HG03039 (cell line): ENCODE measurements around the gene HK1.

ENCODE experiments used
- ATAC-seq: cut with Tn5 transposase; IDR thresholded peaks from one replicate; pipeline ENCODE4 v1.9.1; 2021; ENCODE audit warnings: mild to moderate bottlenecking, moderate library complexity; ENCODE audit not compliant: unreplicated experiment

The HK1 gene

GRCh38 chr10:69397972-69398371 is 119.7 kb downstream of the HK1 start:
- no peak for ATAC-seq

DNA sequence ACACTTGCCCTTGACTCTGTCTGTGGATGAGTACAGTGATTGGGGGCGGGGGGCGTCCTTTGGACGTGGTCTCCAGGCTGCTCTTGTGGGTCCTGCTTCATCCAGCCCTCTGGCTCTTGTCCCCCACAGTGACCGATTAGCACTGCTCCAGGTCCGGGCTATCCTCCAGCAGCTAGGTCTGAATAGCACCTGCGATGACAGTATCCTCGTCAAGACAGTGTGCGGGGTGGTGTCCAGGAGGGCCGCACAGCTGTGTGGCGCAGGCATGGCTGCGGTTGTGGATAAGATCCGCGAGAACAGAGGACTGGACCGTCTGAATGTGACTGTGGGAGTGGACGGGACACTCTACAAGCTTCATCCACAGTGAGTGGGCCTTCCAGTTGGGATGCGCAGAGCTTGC is 120.2 kb downstream of the HK1 start:
- no peak for ATAC-seq

- ATAC-seq = no peak
Measured at GRCh38 chr10:69400936-69401335, 122.6 kb downstream of the HK1 start.

- no peak for ATAC-seq
Measured at GRCh38 chr10:69401416-69401815, 123.1 kb downstream of the HK1 start.

DNA sequence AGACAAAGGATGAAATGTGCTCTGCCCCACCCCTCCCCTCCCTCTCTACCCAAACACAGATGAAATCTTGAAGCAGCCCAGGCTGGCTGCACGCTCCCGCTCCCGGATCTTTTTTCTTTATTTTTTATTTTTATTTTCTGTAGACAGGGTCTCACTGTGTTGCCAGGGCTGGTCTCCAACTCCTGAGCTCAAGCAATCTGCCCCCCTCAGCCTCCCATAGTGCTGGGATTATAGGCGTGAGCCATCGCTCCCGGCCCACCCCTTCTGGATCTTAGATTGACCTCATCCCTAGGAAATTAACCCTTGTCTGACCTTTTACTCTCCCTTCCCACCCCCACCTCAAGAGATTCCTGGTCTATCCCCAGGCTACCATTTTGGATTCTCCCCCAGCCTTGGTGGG is 124.1 kb downstream of the HK1 start:
- ATAC-seq = no peak

GRCh38 chr10:69403066-69403465 is 124.8 kb downstream of the HK1 start:
- ATAC-seq = no peak

GRCh38 chr10:69403519-69403918 is 125.2 kb downstream of the HK1 start:
- ATAC-seq = no peak

DNA sequence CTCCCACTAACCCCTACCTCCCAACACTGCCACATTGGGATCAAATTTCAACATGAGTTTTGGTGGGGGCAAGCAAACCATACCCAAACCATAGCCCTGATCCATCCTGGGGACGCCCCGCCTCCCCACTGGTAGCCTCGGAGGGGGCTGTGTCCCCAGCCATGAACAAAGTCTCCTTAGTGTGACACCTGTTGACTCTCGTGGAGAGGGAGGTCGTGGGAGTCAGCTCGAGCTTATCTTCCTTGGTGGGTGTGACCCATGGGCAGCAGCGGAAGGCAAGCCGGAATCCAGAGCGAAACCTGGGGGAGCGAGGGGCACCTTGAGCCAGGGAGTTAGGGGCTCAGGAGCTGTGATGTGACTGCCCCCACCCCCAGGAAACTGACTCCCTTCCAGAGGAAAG is 126.5 kb downstream of the HK1 start:
- no peak for ATAC-seq

- ATAC-seq = no peak
Measured at GRCh38 chr10:69405221-69405620, 126.9 kb downstream of the HK1 start.

GRCh38 chr10:69406302-69406811 is 128.1 kb downstream of the HK1 start:
- no peak for ATAC-seq

DNA sequence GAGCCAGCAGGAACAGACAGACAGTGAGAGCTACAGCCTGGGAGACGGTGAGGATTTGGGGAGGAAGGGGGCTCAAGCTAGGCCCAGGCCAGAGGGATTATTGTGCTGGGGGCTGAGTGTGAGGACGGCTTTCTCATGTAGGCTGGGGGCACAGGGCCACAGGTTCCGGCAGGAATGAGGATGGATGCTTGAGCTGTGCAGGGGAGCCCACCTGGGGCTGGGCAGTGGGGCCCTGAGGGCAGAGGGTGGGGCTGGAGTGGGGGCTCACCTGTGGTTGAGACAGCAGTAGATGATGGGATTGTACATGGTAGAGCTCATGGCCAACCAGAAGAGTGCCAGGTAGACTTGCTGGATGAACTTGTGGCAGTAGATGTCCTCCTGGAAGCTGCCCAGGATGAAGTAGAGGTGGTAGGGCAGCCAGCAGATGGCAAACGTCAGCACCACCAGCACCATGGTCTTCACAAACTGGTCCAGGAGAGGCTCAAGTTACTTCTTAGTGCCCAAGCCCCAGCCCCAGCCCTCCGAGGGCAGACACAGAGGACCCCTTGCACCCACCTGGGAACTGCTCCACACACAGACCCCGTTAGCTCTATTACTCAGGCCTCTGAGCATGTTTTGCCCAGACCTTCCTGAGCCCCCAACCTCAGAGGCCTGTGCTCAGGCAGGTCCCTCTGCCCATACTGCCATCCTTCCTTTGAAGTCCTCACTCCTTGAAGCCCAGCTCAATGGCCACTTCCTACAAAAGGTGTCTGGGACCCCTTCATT is 128.7 kb downstream of the HK1 start:
- no peak for ATAC-seq

- ATAC-seq = no peak
Measured at GRCh38 chr10:69407621-69408301, 129.5 kb downstream of the HK1 start.

DNA sequence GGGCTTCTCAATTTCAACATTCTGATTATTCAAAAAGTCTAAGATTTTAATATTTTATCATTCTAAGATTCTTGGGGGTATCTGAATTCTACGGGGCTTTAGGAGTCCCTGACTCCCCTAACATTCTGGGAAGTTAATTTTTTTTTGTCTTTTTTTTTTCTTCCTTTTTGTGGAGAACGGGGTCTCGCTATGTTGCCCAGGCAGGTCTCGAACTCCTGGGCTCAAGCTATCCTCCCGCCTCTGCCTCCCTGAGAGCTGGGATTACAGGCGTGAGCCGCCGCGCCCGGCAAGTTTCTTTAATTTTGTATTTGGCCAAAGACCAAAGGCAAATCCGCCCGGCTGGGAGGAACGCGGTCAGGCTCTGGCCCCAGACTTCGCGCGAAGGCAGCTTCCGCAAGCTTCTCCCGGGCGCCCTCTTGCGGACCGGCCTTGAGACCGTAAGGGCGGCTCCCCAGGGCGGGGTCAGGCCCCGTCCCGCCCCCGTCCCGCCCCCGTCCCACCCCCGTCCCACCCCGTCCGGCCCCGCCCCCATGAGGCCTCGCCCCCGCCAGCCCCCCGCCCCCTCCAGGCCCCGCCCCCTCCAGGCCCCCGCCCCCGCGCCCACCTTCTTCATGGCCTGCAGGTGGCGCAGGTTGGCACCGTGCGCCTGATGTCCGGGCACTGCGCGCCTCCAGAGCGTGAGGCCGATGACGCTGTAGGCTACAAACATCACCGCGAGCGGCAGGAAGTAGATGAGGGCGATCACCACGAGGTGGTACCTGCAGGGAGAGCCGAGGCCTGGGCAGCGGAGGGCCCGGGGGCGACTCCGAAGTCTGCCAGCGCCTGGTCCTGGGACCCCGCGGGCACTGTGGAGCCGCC is 130.3 kb downstream of the HK1 start:
- peak; percentile 79 for ATAC-seq

DNA sequence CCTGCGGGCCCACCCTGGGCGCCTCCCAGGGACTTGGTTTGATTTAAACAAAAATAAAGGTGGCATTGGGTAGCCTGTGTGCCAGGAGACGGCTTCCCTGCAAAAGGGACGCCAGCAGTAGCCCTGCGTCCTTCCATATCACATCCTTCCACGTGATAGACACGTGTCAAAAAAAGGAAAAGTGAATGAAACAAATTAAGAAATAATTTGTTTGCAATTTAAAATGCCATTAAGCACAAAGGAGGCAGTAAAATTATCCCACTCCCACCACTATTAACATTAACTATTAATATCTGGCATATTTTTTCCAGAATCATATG is 130.8 kb downstream of the HK1 start:
- ATAC-seq = no peak

GRCh38 chr10:69409968-69410367 is 131.7 kb downstream of the HK1 start:
- no peak for ATAC-seq

DNA sequence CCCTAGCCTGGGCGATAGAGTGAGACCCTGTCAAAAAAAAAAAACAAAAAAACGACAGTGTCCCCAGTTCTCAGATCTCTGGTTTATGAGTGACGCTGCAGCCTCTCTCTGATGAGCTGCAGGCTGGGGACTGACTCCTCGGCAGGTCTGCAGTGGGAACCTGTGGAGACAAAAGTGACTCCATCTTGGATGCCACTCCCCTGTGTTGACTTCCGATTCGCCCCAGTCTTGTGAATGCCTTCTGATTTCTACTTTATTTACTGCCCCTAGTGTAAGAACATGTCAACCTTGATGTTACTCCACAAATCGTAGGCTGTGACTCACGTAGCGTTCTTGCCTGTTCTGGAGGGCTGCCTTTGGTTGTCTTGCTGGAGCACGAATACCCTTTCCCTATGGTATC is 132.2 kb downstream of the HK1 start:
- ATAC-seq = no peak

DNA sequence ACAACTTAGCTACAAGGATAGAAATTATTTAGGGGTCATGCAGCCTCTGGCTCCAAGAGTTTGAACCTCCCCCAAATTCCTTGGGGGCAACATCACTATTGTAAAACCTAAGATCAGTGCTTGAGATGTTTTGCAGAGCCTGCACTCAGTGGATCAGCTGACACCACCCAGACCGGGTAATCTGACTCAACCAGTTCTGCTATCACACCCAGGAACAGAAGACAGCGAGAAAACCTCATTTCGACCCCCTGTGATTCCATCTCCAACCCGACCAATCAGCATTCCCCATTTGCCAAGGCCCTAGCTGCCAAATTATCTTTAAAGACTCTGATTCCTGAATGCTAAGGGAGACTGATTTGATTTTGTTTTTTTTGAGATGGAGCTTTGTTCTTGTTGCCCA is 133.2 kb downstream of the HK1 start:
- no peak for ATAC-seq

DNA sequence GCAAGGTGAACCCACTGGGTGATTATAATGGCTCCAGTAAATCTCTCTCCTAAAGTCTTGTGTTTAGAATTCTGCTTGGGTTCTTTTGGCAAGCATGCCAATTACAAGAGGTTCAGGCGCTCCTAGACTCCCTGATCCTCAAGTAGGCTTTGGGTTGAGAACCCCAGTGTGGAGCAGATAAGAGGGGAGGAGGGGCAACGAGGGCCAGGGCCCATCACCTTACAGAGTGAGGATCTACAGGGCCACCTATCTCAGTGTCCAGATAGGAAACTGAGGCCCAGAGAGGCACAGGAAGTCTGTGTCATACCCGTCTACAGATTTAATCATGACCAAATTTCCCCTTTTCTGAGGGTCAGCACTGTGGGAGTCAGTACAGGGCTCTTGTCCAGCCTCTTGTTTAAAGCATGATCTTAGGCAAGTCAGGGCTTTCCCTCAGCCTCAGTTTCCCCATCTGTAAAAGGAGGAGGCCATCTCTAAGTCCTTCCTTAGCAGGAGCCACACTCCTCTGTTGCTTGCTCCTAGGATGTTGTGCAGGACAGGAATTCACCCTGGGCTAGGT is 134.0 kb downstream of the HK1 start:
- no peak for ATAC-seq

- ATAC-seq = no peak
Measured at GRCh38 chr10:69413221-69413865, 135.0 kb downstream of the HK1 start.

DNA sequence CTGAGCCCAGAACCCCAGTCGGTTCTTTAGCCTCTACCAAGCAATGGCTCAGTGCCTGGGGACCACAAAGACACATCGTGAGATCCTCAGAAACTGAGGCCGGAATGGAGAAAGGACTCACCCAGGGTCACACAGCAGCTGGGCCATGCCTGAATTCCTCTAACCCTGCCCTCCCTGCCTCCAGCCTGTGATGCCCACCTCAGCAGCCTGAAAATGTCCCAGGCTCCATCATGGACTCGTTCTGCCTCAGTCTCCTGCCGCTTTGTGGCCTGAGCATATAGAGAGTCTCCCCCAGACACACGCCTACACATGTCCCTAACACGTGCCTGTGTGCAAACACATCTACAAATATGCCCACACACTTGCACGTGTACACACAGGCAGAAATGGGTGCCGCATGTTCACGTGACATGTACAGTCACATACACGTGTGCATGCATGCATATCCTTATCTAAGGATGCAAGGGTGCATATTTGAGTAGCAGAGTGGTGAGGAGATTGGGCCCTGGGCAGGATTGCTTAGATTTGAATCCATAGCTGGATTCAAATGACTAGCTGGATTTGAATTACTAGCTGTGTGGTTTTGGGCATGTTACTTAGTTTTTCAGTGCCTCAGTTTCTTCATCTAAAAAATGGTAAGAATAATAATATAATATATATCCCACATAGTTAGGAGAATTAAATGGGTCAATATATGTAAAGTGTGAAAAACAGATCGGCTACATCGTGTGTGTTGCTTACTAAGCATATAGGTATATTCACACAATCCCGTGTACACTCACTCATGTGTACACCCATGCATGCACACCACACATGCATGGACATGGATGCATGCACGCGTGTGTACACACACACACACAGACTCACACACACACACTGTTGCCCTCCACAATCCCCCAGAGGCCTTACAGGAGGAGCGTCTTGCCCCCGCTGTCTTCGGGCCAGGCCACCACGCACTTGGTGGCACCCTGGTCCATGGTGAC is 136.0 kb downstream of the HK1 start:
- no peak for ATAC-seq
